Measurements from ENCODE around the gene XPNPEP2.

GRCh38 chrX:129706400-129707072 lies 32.2 kb upstream of the XPNPEP2 start:
- TF ChIP-seq CTCF (IDR thresholded peaks at IDR 0.05; ENCODE audit: low read depth, low read length, poor library complexity, severe bottlenecking) = no peak
- no peak for TF ChIP-seq EZH2phosphoT487 (IDR thresholded peaks at IDR 0.05; ENCODE audit: borderline replicate concordance, low read length)
